GM21529 (cell line): ENCODE data around the gene ZNF609.

Source experiments
- ATAC-seq: cut with Tn5 transposase; IDR thresholded peaks from one replicate; pipeline ENCODE4 v1.9.1; 2021; ENCODE audit not compliant: unreplicated experiment

ZNF609 gene

DNA sequence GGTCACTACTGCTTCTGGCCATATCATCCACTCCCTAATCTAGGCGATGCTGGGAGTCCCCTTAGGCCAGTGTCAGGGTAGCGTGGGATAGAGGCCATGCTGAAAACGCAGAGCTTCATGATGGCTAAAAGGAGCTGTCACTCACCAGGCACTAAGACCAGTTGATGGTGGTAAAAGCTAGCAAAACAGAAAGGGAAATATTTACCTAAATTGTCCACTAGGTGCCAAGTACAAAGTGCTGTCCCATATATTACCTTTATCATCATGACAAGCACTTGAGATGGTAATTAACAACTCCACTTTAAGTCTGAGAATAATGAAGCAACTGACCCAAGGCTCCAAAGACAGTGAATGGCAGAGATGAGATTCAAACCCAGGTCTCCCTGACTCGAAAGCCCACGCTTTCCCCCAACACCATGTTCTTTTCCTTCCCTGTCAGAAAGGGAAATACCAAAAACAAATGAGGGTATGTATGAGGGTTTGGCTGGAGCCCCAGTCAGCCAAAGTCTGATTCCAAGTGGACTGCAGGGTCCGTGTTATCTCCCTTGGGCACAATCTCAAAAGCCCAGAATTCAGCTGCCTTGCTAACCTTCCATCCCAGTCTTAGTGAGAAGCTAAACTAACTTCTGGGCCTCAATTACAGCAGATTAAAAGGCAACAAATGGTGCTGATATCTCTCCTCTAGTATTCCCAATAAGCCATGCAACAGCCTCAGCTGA lies 230.4 kb downstream of the ZNF609 start:
- ATAC-seq, result no peak

DNA sequence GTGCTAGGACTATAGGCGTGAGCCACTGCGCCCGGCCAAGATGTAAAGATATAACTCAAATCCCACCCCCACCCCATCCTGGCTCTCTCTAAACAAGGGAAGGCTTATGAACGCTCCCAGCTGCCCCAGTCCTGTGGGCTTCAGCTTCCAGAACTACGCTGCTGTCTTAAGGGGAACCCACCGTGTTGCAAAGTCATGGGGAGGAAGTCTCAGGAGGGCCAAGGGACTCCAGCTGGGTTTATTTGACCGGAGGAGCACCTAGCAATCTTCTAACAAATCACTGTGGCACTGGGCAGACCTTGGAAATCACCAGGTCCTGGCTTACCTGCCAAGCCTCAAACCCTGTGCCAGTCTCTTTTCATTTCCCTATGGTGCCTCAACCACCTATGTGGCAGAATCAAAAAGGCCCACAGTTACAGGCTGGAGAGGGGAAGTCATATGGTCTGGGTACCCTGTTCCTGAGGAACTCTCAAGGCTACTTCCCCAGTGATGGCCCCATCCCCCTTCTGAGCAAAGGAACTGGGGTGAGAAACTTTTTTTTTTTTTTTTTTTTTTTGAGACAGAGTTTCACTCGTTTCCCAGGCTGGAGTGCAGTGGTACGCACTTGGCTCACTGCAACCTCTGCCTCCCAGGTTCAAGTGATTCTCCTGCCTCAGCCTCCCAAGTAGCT lies 231.7 kb downstream of the ZNF609 start:
- ATAC-seq, result no peak

DNA sequence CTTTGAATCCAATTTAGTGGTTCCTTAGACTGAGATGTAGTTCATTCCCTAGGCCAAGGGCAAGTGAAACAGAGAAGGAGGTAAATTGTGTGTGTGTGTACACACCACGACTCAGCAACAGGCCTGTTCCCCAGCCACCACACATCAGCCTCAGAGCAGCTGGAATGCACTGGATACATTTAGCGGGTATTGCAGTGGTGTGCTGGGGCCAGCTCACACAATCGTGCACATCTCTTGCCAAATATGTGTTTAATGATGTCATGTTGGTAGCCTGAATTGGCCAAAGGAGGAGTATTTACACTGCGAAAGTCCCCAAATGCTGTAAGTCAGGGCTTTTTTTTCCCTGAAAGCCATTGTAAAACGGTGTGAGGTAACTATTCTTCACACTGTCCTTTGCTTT lies 232.8 kb downstream of the ZNF609 start:
- no peak for ATAC-seq

DNA sequence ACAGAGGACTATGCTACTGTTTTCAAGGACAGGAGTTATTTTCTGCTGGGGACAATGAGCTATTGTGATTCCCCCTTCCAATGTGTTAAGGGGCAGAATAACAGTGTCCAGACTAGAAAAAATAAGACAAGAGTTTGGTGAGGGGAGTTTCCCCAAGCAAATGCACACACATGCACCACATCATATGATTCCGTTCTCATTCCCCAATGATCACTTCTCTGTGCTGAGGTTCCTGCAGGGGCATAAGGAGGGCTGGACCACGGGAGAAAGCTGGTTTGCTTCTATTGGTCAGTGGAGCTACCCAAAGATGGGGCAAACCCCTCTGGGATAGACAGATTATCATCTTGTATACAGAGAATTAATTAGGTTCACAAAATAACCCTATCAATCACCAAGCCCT lies 234.4 kb downstream of the ZNF609 start:
- ATAC-seq, result no peak

DNA sequence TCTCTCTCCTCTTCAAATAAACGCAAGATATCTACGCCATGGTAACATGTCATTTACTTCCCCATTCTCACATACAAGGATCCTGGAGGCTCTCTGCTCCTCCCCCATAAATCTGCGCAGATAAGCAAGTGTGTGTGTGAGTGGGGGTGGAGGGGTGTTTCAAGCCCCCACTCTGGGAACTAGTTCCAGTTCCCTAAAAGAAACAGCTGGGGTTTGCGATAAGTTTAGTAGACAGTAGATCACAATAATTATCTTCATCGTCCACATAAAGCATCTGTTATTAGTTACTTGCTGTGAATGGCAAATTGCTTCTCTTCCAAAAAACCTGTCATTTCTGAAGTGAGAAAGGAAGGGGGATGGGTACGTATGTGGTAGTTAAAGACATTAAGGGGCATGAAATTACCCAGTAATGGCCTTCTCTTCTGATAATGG lies 235.2 kb downstream of the ZNF609 start:
- ATAC-seq, result no peak

DNA sequence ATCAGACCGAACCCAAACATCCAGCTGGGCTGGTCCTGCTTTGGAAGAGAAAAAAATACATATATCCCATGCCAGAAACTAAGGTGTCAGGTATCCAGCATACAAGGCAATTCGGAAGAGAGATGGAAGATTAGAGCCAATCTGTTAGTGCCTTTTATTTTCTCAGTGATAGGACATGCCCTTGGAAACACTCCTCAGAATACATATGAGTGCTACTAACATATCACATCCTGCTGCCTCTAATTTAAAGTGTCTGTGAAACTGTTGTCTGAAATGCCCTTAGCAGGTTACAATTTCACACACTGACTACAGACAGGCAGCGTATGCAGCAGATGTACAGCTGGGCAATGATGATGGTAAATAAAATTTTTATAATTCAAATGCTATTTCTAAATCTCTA lies 236.1 kb downstream of the ZNF609 start:
- no peak for ATAC-seq

DNA sequence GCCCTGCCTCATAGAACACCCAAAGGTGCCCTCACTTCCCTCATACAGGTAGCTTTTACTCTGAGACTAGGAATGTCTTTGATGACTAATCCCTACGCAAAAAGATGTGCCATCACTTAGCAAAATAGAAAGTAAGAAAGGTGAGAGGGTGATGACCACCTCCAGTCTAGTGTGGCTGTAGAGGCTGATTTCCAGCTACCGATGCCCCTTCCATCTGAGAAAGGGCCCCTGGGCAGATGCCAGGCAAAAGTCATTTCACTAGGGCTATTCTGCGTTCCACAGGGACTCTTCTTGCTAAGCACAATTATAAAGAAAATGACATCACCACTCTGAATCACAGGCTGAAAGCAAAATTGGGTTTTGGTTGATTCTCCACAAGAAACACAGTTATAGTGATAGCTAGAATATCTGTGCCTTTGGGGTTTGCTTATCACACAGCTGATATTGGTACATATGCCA lies 237.6 kb downstream of the ZNF609 start:
- peak; percentile 37 for ATAC-seq

DNA sequence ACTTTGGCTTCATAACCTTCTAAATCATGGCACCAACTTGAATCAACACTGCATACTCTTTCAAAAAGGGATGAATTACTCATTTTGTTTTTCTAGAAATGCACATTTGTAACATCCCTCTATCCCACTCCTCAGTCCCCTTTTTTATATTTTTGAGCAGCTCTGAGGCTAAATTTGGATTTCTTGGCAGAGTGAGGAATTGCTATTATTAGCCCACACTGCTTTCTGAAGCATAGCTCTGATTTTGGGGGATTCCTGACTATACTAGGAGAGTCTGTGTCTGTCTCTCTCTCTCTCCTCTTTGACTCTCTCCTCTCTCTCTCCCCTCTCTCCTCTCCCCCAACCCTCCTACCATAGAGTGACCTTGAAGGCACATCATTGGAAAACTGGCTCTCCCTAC lies 238.4 kb downstream of the ZNF609 start:
- no peak for ATAC-seq

DNA sequence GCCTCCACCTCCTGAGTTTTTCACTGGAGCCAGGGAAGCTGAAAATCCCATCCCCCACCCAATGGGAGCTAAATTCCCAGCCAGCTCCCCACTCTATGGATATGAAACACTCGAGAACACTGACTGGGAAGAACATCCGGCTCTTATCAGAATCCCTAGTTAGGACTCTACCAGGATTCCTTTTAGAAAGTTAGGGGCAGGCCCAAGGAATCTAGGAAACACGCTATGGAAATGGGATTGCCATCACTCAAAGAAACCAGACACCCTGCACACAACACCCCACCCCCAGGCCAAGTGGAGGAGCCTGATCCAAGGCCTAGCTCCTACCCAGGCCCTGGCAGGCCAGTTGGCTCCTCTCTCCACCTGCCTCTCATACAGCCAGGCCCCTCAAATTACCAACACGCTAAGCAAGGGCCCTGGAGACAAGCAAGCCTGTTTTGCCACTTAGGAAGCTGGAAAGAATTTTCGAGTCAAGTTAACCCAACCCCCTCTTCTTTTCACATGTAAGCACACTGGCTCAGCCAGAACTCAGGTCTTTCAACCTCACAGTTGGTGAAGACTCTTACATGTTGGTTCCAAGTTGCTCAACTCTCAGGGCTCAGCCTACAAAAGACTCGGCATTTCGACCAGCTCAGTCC lies 239.5 kb downstream of the ZNF609 start:
- ATAC-seq, result no peak

DNA sequence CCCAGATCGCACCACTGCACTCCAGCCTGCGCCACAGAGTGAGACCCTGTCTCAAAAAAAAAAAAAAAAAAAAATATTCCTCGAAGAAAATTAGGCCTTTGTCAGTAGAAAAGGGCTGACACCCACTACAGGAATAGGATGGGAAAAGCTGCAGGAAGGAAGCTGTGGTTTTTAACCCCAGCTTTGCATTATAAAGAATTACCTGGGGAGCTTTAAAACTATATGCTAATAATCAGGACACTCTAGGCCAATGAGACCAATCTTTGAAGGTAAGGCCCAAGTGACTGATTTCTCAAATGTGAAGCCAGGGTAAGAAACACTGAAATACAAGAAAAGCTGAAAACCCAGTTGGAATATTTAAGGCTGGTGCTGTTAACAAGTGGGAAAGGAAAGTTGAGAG lies 240.7 kb downstream of the ZNF609 start:
- no peak for ATAC-seq

- no peak for ATAC-seq
Observed at GRCh38 chr15:64701482-64702184, 241.3 kb downstream of the ZNF609 start.

DNA sequence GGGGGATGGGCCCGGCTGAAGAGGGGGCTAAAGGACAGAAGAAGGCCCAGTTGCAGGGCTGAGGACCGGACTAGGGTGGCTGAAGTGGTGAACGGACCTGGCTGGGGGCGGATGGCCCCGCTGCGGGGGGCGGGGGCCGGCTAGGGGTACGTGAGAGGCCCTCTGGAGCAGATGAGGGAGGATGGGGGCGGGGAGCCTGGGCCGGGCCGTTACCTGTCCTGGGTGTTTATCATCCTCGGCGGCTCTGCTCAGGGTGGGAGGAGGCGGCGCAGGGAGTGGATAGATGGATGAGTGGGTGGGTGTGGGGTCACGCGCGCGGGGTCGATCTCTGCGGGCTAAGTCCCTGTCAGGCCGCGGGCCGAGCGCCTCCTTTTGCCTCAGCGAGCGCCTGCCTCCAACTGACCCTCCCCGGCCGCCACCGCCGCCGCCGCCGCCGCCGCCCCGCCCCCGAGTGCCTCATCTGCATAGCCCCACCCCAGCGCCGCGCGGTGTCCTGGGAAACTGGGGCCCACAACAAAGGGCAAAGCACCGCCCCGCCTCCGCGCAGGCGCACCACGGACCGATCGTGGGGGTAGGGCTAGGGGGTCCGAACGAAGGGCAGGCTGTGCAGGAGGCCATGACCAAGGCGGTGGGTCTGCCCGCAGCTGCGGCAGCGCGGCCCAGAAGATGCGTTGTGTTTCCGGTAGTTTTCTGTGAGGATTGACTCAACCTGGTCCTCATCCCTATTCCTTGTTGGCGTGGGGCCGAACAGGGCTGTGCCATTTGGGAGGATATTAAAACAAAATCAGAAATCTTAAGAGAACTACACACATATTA lies 242.6 kb downstream of the ZNF609 start:
- ATAC-seq, result peak; percentile 81

DNA sequence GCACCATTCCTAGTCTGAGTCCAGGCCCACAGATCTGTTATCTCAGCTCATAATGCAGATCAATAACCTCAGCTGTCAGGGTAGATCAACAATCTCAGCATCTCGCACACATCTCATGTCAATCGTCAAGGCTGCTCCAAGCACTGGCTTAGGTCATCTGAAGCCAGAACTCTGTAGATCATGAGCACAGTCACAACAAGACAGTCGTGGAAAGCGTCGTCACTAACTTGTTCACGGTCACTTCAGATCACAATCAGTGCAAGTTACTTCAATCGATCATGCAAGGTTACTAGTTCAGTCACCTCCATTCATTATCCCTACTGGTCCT lies 243.2 kb downstream of the ZNF609 start:
- no peak for ATAC-seq

- no peak for ATAC-seq
Observed at GRCh38 chr15:64705006-64705405, 244.6 kb downstream of the ZNF609 start.

GRCh38 chr15:64706011-64706911 lies 245.9 kb downstream of the ZNF609 start:
- ATAC-seq, result no peak

DNA sequence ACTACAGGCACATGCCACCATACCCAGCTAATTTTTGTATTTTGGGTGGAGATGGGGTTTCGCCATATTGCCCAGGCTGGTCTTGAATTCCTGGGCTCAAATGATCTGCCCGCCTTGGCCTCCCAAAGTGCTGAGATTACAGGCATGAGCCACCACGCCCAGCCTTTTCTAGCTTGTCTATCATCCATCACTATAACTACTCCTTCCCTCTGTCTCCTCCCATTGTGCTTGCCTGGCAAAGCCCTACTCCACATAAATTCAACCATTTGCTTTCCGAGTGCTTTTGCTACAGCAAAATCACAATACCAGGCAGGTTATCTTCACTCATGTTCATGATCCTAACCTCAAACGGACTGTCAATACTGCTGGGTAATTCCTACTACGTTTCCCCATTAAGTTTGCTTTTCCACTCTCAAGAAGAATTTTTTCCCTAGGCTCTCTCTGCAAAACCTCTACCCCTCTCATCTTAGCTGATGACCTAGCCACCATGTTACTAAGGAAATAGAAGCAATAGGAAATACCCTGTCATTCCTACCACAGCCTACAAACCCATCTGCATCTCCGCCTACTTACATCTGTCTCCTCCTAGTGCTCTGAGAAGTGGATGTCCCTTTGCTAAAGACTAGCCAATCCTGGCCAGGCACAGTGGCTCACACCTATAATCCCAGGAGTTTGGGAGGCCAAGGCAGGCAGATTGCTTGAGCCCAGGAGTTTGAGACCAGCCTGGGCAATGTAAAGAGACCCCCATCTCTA lies 250.5 kb downstream of the ZNF609 start:
- ATAC-seq, result no peak

DNA sequence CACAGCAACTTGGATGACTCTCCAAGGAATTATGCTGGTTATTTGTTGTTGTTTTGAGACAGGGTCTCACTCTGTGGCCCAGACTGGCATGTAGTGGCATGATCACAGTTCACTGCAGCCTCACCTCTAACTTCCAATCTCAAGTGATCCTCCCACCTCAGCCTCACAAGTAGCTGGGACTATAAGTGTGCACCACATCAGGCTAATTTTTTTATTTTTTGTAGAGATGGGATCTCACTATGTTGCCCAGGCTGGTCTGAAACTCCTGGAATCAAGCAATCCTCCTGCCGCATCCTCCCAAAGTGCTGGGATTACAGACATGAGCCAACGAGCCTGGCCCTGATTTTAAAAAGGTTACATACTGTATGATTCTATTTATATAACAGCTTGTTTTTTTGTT lies 252.0 kb downstream of the ZNF609 start:
- no peak for ATAC-seq

DNA sequence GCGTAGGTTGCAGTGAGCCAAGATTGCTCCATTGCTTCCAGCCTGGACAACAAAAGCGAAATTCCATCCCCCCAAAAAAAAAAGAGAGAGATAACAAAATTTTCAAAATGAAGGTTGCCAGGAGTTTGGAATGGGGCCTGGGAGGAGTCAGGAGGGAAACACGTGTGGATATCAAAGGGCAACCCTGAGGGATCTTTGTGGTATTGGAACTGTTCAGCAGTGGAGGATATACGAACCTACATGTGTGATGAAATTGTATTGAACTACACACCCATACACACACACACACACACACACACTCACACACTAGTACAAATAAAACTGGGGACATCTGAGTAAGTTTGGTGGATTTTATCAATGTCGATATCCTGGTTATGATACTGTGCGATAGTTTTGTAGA lies 253.2 kb downstream of the ZNF609 start:
- ATAC-seq, result no peak

- ATAC-seq, result no peak
Observed at GRCh38 chr15:64716452-64716851, 256.1 kb downstream of the ZNF609 start.
